Activated T-cell treated with anti-CD3 and anti-CD28 coated beads for 4 hours (primary cell): ENCODE data around the gene ADAR.
A peak's percentile ranks its signal among the peaks of the same experiment; 100 is the strongest.
"Not testable (repeated sequence)": the region's sequence is repeated elsewhere in the genome, so short reads cannot be mapped to it uniquely, and the experiment has no call there.

Source experiments
- DNase-seq: peaks from one replicate; pipeline ENCODE4 v3.0.0-alpha.2; 2020

ADAR gene, protein sequence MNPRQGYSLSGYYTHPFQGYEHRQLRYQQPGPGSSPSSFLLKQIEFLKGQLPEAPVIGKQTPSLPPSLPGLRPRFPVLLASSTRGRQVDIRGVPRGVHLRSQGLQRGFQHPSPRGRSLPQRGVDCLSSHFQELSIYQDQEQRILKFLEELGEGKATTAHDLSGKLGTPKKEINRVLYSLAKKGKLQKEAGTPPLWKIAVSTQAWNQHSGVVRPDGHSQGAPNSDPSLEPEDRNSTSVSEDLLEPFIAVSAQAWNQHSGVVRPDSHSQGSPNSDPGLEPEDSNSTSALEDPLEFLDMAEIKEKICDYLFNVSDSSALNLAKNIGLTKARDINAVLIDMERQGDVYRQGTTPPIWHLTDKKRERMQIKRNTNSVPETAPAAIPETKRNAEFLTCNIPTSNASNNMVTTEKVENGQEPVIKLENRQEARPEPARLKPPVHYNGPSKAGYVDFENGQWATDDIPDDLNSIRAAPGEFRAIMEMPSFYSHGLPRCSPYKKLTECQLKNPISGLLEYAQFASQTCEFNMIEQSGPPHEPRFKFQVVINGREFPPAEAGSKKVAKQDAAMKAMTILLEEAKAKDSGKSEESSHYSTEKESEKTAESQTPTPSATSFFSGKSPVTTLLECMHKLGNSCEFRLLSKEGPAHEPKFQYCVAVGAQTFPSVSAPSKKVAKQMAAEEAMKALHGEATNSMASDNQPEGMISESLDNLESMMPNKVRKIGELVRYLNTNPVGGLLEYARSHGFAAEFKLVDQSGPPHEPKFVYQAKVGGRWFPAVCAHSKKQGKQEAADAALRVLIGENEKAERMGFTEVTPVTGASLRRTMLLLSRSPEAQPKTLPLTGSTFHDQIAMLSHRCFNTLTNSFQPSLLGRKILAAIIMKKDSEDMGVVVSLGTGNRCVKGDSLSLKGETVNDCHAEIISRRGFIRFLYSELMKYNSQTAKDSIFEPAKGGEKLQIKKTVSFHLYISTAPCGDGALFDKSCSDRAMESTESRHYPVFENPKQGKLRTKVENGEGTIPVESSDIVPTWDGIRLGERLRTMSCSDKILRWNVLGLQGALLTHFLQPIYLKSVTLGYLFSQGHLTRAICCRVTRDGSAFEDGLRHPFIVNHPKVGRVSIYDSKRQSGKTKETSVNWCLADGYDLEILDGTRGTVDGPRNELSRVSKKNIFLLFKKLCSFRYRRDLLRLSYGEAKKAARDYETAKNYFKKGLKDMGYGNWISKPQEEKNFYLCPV

GRCh38 chr1:154607609-154608396, at the start of gene ADAR:
ADAR (minus strand) TSS chr1:154608186; CDS start chr1:154608006, 180 bp downstream.
- peak; percentile 90 for DNase-seq

GRCh38 chr1:154657556-154657955, 49.6 kb upstream of the ADAR start:
- no peak for DNase-seq

DNA sequence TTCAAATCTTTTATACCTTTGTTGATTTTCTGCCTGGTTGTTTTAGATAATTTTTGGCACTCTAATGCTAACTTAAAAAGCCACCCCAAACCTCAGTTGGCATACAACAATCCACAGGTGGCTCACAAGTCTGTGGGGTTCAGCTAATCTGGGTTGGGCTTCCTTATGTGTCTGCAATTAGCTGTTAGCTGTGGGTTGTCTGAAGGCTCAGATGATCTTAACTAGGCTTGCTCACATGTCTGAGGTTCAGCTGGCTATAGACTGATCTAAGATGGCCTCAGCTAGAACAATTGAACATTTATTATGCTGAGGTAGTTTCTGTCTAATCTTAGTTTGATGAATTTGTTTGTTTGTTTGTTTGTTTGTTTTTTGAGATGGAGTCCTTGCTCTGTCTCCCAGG, 44.9 kb upstream of the ADAR start:
- no peak for DNase-seq

- not testable (repeated sequence) for DNase-seq
These were observed 36.7 kb upstream of the ADAR start for GRCh38 chr1:154644724-154645123.

GRCh38 chr1:154641534-154641933, 33.5 kb upstream of the ADAR start:
- no peak for DNase-seq

DNA sequence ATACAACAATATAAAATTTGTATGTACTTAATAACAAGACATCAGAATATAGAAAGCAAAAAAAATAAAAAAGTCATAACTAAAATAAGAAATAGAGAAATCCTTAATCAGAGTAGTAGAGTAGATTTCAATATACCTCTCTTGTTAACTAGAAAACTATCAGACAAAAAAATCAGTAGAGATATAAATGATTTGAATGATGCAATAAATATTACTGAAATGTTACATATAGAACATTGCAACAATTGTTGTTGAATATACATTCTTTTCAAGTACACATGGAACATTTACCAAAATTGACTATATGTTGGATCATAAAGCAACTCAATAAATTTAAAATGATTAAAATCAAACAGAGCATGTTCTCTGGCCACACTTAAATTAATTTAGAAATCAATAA, 31.9 kb upstream of the ADAR start:
- DNase-seq: no peak

- DNase-seq: no peak
These were observed 27.2 kb upstream of the ADAR start for GRCh38 chr1:154635171-154635570.

DNA sequence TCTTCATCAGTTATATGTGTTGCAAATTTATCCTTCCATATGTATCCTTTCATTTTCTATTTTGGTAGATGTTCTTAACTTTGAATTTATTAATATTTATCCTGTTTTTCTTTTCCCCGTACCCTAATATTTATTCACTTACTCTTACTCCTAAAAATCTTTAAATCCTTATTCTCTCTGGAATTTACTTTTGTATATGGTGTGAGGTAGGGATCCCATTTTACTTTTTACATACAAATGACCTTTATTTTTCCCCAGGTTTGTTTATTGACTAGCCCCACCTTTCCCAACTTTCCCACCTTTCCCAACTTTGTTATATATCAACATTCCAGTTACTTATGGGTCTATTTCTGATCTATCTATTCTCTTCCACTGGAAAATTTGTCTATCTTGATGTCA, 21.7 kb upstream of the ADAR start:
- DNase-seq: no peak

DNA sequence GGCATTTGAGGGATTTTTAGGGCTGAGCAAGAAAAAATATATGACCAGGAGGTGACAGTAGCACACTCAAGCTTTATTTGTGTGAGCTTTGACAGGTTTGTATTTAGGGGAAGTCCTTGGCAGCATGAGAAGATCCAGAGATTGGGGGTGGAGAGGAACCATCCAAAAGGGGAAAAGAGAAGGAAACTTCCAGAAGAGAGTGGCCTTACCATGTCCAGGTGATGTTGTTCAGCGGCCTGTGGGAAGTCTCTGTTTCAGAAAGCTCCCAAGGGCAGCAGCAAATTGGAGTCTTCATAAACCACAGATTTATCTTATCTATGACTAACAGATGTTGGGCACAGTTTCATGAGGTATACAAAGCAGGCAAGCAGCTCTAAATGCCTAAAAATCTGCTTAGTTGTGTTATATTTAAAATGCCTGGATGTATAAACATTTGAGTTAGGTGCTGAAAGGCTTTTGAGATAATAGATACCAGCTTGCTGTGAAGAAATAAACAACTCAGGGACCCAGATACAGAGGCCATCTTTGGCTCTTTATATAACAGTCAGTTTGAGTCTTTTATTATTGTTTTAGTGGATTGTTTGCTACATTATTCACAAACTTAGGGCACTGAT, 21.2 kb upstream of the ADAR start:
- DNase-seq: no peak

- no peak for DNase-seq
These were observed 20.1 kb upstream of the ADAR start for GRCh38 chr1:154628121-154628405.

DNA sequence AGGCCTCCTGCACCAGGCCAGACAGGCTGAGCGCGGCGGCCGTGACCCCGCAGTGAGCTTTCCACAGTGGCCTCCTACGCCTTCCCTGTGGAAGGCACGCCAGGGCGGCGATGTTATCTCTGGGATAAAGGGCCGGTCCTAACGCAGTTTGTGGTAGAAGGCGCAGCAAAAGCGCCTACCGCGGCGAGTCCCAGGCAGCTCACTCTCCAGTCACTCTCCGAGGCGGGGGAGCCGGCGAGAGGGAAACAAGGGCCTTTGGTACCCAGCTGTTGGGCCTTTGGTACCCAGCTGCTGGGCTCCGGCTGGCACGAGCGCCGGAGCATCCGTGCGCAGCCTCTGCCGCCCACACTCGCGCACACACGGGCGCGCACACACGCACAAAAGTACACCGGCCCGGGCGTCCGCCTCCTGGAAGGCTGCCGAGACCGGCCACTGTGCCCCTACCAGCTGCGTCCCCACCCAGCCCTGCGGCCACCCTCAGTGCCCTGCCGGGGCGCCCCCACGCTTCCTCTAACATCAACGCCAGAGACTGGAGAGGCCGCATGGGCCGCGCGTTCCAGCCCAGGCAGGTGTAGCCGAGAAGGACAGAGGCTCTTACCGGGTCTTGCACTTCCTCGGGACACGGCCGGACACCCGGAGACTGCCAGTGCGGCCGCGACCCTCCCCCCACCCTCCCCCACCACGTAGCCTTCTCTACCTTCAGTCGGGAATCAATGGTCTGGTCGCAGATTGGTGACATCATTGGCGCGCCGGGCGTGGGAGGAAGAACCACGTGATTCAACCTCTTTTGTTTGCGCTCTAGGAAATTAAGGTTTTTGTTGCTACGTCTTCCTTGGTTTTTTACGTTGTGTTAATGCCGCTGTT, 19.5 kb upstream of the ADAR start:
- DNase-seq: peak; percentile 97

DNA sequence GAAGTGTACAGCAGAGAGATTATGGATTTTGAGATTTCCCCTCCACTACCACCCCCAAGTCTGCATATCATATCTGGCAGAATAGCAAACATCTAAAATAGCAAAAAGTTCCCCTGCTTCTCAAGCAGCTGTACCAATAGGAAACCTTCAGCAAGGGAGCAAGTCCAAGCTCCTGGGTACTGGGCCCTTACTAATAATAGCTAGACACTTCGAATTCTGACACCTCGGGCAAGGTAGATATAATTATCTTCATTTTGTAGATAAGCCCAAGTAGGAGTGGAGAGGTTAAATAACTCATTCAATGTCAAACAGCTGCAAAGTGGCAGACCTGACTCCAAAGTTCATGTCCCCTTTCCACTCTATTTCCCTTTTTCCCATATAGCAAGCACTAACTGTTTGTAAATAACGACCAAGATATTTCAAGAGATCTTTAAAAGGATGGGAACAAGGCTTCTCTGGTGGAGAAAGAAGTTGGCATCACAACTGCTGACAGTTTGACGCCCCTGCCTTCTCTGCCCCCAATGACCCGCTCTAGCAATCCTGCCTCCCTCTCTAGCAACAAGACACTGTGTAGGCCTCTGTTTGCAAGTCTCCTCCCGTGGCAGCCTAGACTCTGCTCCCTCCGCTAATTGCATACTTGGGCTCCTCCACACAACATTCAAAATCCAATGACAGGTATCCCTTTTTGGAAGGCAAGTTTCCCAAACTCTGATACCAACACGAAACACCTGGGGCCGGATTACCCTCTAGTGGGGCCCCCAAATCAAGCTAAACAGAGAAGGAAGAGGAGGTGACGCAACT, 18.7 kb upstream of the ADAR start:
- no peak for DNase-seq

GRCh38 chr1:154624746-154625643, 17.0 kb upstream of the ADAR start:
- DNase-seq: no peak

GRCh38 chr1:154623358-154623757, 15.4 kb upstream of the ADAR start:
- no peak for DNase-seq

GRCh38 chr1:154622503-154623039, 14.6 kb upstream of the ADAR start:
- no peak for DNase-seq

DNA sequence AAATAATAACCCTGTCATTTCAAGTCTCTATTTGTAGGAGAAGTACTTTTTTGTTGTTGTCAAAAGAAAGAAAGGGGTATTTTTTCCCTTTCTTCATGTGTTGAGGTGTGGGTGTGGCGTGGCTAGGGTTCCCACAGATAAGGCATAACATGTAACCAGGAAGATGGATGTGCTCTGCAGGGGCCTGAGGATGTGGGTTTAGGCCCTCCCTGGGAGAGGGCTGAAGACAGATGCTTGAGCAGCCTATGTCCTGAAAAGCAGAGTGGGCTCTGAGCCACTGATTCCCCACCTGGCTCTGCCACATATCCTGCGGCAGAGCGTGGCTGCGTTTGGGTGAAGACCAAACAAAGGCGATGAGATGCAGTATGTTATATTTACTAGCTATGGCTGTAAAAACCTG, 13.9 kb upstream of the ADAR start:
- no peak for DNase-seq

DNA sequence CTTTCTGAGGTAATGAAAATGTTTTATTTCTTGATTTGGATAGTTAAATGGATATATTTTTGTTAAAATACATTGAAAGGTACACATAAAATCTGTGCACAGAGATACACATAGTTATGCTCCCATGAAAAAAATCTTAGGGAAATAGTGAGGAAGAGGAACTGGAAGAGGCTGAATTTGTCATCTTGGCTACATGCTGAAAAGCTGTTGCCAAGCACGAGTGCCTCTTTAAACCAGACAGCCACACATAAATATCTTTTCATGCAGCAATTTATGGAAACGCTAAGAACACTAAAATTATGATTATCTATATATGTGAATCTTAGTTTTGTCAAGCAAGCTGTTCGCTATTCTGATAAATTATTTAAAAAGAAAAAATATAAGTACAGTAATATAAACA, 12.8 kb upstream of the ADAR start:
- no peak for DNase-seq

GRCh38 chr1:154619181-154619948, 11.4 kb upstream of the ADAR start:
- no peak for DNase-seq
